Measurements from ENCODE around the gene TMTC2.

The TMTC2 gene
- 1.3 to 16.3 (median 6.2) reads per million in 9 experiments for total RNA-seq

DNA sequence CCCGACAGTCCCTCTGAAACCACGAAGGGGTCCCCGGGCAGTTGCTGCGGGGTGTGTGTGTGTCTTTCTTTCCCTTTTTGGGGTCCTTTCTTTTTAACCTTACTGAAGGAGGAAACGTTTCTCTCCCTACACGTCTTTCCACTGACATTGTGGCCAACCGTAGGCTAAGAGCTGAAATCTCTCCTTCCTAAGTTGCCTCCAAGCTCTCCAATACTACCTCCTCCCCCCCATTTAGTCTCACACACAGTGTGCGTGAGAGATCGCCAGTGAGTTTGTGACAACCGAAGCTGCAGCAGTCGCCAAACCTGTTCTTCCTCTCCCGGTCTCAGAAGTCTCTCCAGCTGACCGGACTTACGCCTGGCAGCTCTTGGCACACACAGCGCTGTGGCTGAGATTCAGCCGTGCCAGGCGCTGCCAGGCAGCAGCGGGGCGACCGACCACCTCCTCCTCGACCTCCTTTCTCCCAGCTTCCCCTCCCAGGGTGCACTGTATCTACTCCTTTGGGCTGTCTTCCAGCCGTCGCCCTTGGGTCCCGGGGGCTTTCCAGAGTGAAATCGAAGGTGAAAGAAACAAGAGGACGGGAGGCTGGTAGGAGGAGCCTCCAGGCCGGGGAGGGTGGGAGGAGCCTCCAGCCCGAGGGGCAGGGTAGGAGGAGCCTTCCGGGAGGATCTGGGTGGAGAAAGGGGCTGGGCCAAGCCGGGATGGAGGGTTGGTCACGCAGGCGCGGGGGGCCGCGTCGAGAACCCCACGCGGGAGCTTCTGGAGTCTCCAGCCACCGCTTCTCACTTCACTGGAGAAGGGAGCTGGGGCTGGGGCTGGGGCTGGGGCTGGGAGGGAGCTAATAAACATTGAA, at the start of gene TMTC2:
TMTC2 (plus strand) TSS at position 739 of the 853 bp plus-strand sequence.
- peaks cover 6 to 13% of the 10 kb centered on the region in 2 donors for H3K27me3 Mint-ChIP-seq
- no peaks in the 10 kb centered on the region for H3K9me3 Mint-ChIP-seq
- H3K27ac Mint-ChIP-seq = peak within 1 kb of the TSS; percentile 96 to 97

DNA sequence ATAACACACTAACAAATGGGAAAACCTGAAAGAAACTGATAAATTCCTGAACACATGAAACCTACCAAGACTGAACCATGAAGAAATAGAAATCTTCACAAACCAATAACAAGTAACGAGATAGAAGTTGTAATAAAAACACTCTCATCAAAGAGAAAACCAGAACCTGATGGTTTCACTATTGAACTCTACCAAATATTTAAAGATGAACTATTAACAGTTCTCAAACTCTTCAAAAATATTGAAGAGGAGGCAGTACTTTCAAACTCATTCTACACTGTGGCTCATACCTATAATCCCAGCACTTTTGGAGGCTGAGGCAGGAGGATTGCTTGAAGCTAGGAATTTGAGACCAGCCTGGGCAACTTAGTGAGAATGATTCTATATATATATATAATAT, 48.4 kb upstream of the TMTC2 start:
- DNase-seq (no peak), ATAC-seq (replicated peaks) (no peak)
- no peaks in the 10 kb centered on the region for H3K4me1 Mint-ChIP-seq (ENCODE audit: low read depth in 2 of 2)
- no peaks in the 10 kb centered on the region for H3K36me3 Mint-ChIP-seq (ENCODE audit: insufficient read depth)
- H3K9me3 Mint-ChIP-seq = peaks cover 0 to 2% of the 10 kb centered on the region in 2 donors
- no peak overlapping the region for H3K4me3 Mint-ChIP-seq
- no peaks in the 10 kb centered on the region for H3K27me3 Mint-ChIP-seq
- H3K27ac Mint-ChIP-seq = no peak overlapping the region

More for the DNA sequence above, at the start of gene TMTC2:
- Mint-ChIP-seq H3K4me3 (peak within 1 kb of the TSS; percentile 96 to 99), H3K36me3 (ENCODE audit: insufficient read depth) (peaks cover 16% of the 10 kb centered on the region), H3K4me1 (ENCODE audit: low read depth in 2 of 2) (peaks cover 19 to 22% of the 10 kb centered on the region in 2 donors)
- DNase-seq (peak; percentile 84 to 86 (median 84)), ATAC-seq (replicated peaks) (peak; percentile 79)

DNA sequence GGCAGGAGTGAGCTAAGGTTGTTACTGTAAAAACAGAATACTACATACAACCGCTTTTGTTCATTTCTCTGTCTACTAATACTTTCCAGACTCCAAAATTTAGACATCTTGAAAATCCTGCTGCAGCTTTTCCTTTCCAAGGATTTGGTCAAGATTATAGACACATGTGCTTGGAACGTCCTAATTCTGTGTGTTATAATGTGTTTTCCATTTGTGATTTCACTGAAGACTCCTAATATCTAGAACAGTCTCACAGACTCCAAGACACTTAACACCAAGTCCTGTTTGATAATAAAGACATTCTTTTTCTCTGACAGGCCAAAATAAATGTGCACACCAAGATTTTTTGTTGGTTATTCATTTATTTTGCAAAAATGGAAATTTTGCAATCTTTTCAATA, 41.8 kb upstream of the TMTC2 start:
- H3K9me3 Mint-ChIP-seq = no peaks in the 10 kb centered on the region
- H3K27me3 Mint-ChIP-seq = no peaks in the 10 kb centered on the region
- ATAC-seq (replicated peaks) (no peak), DNase-seq (no peak)
- no peak overlapping the region for H3K4me3 Mint-ChIP-seq
- peaks cover 0 to 4% of the 10 kb centered on the region in 2 donors for H3K4me1 Mint-ChIP-seq (ENCODE audit: low read depth in 2 of 2)
- H3K27ac Mint-ChIP-seq = no peak overlapping the region
- no peaks in the 10 kb centered on the region for H3K36me3 Mint-ChIP-seq (ENCODE audit: insufficient read depth)

DNA sequence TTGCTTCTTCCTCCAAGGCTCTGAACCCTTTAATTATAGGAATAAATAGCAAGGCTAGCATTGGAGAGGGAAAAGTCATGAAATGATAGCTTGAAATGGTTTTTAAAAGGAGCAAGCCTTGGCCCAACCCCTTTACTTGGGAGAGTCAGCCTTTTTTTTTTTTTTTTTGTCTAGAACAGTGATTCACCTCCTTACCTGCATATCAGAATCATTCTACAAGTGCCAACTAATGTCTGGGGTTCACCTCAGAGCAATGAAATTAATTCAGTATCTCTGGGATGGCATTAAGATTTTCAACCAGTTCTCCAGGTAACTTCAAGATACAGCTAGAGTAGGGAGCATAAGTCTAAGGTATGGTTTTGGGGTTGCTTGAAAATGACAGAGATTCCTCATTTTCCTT, 41.3 kb upstream of the TMTC2 start:
- no peak for ATAC-seq (replicated peaks)
- Mint-ChIP-seq H3K27me3 (no peaks in the 10 kb centered on the region), H3K4me3 (no peak overlapping the region), H3K27ac (no peak overlapping the region), H3K4me1 (ENCODE audit: low read depth in 2 of 2) (peaks cover 1 to 6% of the 10 kb centered on the region in 2 donors), H3K9me3 (no peaks in the 10 kb centered on the region), H3K36me3 (ENCODE audit: insufficient read depth) (no peaks in the 10 kb centered on the region)
- no peak for DNase-seq

DNA sequence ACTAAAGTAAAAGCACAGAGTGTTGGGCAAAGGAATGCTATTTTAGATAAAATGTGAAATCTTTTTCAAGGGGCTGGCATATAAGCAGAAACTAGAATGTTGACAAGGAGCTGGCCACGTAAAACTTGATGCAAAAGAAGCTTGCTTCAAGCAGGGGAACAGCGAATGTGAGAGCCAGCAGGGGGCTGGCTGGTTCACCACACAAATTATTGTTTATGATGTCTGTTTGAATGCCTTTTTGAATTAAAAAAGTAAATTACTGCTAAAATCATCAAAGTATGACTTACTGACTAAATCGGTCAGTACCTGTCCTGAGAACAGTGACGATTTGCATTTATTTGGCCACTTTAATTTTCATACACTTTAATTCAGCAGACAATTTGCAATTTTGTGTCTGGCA, 38.9 kb upstream of the TMTC2 start:
- no peaks in the 10 kb centered on the region for H3K9me3 Mint-ChIP-seq
- ATAC-seq (replicated peaks) (no peak), DNase-seq (no peak)
- H3K4me1 Mint-ChIP-seq (ENCODE audit: low read depth in 2 of 2) = peaks cover 6 to 12% of the 10 kb centered on the region in 2 donors
- H3K27me3 Mint-ChIP-seq = no peaks in the 10 kb centered on the region
- H3K27ac Mint-ChIP-seq = no peak overlapping the region
- no peaks in the 10 kb centered on the region for H3K36me3 Mint-ChIP-seq (ENCODE audit: insufficient read depth)
- H3K4me3 Mint-ChIP-seq = no peak overlapping the region

DNA sequence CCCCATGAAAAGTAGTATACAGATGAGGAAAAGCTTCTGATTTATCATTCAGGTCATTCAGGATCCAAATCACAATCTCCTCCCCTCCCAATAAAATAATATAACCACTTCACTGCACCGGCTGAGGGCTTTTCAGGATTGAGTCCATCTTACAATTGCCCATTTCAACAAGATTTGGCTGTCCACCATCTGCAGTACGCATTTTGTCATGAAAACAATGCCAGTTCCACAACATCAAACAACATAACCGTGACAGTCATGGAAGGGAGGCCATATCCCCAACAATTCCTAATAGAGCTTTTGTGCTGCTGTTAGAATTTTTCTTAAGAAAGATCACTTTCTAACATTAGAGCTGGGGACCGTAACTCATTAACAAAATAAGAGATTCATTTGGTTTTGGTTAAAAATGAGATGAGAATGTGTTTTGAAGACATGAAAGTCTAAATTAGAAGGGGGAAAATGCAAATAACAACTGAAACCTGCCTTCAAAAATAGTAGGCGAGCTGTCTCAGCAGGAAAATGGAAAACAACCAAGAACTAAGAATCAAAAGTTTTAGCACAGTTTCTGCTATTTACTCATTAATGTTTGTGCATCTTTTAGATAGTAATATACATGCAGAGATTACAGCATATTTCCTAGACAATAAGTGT, 38.3 kb upstream of the TMTC2 start:
- DNase-seq (no peak), ATAC-seq (replicated peaks) (no peak)
- peaks cover 6 to 12% of the 10 kb centered on the region in 2 donors for H3K4me1 Mint-ChIP-seq (ENCODE audit: low read depth in 2 of 2)
- no peaks in the 10 kb centered on the region for H3K36me3 Mint-ChIP-seq (ENCODE audit: insufficient read depth)
- no peak overlapping the region for H3K27ac Mint-ChIP-seq
- H3K9me3 Mint-ChIP-seq = no peaks in the 10 kb centered on the region
- H3K27me3 Mint-ChIP-seq = no peaks in the 10 kb centered on the region
- H3K4me3 Mint-ChIP-seq = no peak overlapping the region

DNA sequence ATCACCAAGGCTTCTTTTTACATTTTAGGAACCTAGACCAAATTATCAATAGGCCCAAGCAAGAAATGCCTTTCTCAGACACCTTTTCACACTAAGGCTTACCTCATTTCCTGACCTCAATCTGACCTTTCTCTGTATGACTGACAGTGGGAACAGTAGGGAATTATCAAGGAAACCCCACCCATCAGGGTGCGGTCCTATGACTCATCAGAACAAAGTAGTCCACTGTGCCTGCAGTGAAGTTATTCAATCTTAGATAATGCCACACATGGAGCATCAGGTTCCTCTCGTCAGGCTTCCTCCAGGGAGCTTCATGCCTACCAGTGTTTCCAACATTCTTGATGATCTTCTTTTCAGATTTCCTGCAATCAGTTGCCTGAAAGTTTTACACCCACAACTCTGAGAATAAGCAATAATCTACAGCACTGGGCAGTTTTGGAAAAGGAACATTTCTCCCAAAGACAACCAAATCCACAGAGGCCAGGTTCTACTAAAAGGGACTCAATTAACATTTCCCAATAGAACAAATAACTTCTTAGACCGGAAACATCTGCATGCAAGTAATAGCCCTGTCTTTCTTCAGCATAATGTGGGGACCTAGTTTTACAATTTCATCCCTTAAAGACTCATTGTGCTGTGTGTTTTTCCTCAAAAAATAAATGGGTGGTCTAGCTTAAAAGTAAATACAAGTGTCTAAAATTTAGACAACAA, 35.9 kb upstream of the TMTC2 start:
- Mint-ChIP-seq H3K27ac (no peak overlapping the region), H3K9me3 (no peaks in the 10 kb centered on the region), H3K4me1 (ENCODE audit: low read depth in 2 of 2) (peaks cover 6 to 12% of the 10 kb centered on the region in 2 donors), H3K4me3 (no peak overlapping the region), H3K36me3 (ENCODE audit: insufficient read depth) (no peaks in the 10 kb centered on the region), H3K27me3 (no peaks in the 10 kb centered on the region)
- DNase-seq (no peak), ATAC-seq (replicated peaks) (peak; percentile 82)

DNA sequence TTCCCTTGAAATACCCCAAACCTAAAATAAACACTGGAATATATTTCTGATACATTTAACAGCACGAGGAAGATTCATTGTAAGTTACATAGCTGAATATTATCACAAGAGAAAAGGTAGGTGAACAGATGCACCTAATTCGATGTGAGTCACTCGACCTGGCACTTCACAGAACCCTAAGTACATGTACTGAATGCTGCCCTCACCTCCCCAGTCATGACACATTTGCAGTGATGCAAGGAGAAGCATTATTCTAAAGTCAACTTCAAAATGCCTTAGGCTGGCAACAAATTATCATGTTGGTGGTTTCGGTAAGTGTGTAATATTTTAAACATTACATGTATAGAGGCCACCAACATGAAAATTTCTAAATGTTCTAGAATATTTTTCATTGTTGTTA, 35.2 kb upstream of the TMTC2 start:
- no peaks in the 10 kb centered on the region for H3K9me3 Mint-ChIP-seq
- H3K4me3 Mint-ChIP-seq = no peak overlapping the region
- no peak overlapping the region for H3K27ac Mint-ChIP-seq
- no peaks in the 10 kb centered on the region for H3K36me3 Mint-ChIP-seq (ENCODE audit: insufficient read depth)
- no peaks in the 10 kb centered on the region for H3K27me3 Mint-ChIP-seq
- ATAC-seq (replicated peaks) (no peak), DNase-seq (no peak)
- H3K4me1 Mint-ChIP-seq (ENCODE audit: low read depth in 2 of 2) = peaks cover 6 to 12% of the 10 kb centered on the region in 2 donors

DNA sequence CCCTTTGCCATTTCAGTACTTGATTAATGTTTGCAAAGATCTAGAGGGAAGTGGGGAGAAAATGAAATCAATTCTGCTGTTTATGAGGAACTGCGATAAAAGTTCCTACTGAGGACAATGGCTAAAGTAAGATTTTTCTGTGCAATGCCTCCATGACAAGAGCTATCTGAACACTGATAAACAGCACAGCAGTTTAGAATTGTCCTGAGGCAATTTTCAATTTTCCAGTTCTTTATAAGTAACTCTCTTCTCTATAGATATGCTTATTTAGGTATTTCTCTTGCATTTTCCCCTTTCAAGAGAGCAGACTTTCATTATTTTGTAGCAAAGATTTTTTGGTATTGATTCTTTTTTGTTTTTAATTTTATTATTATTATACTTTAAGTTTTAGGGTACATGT, 34.6 kb upstream of the TMTC2 start:
- Mint-ChIP-seq H3K27ac (no peak overlapping the region), H3K9me3 (no peaks in the 10 kb centered on the region), H3K4me1 (ENCODE audit: low read depth in 2 of 2) (peaks cover 6 to 12% of the 10 kb centered on the region in 2 donors), H3K27me3 (no peaks in the 10 kb centered on the region), H3K36me3 (ENCODE audit: insufficient read depth) (no peaks in the 10 kb centered on the region), H3K4me3 (no peak overlapping the region)
- ATAC-seq (replicated peaks) = no peak
- no peak for DNase-seq

DNA sequence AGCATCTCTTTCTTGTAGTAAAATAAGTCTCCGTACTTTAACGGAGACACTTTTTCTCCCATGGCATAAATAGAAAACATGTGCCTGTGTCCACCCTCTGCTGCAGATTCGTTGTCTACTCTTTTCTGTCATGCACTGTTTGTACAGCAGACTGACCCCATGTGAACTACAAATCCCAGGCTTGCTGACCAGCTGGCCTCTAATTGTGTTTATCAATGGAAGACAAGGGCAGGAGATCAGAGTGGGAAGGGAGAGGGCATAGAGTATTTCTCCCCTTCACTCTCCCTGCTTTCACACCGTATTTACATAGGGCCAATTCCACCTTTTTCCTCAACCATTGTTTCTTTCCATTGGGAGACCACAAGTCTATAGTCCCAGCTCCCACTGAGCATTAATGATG, 31.0 kb upstream of the TMTC2 start:
- ATAC-seq (replicated peaks) (no peak), DNase-seq (no peak)
- H3K36me3 Mint-ChIP-seq (ENCODE audit: insufficient read depth) = no peaks in the 10 kb centered on the region
- no peak overlapping the region for H3K4me3 Mint-ChIP-seq
- H3K27ac Mint-ChIP-seq = no peak overlapping the region
- H3K27me3 Mint-ChIP-seq = no peaks in the 10 kb centered on the region
- H3K9me3 Mint-ChIP-seq = no peaks in the 10 kb centered on the region
- peaks cover 2 to 3% of the 10 kb centered on the region in 2 donors for H3K4me1 Mint-ChIP-seq (ENCODE audit: low read depth in 2 of 2)

DNA sequence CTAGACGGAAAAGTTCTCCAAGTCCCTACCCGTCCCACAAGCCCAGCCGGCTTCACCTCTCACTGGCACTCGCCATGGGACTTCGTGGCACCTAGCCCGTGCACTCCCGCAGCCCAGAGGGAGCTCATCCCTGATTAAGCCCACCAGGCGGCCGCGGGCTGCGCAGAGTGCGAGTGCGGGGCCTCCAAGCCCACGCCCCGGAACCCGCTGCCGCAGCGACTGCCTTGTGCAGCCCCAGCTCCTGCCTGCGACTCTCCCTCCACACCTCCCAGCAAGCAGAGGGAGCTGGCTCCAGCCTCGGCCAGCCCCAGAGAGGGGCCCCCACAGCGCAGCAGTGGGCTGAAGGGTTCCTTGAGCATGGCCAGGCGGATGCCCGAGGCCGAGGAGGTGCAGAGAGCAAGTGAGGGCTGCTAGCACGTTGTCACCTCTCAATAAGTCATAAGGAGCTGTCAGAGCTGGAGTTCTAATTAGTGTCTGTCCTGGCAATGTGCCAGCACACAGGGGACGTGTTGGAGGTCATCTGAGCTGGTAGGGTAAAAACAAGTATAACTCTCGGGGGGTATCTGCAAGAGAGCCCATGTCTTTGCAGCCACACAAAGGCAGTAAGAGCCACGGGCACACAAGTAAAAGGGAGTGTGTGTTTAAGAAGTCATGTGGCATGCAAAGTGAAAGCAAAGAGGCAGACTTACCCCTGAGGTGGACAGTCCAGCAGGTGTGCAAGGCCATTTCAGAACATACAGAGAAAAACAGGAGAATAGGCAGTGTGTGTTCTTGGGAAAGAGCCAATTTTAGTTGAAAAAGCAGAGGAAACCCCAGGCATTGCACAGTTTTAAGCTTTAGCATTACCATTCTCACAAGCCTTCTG, 27.1 kb upstream of the TMTC2 start:
- Mint-ChIP-seq H3K4me1 (ENCODE audit: low read depth in 2 of 2) (no peaks in the 10 kb centered on the region), H3K36me3 (ENCODE audit: insufficient read depth) (peaks cover 4% of the 10 kb centered on the region)

DNA sequence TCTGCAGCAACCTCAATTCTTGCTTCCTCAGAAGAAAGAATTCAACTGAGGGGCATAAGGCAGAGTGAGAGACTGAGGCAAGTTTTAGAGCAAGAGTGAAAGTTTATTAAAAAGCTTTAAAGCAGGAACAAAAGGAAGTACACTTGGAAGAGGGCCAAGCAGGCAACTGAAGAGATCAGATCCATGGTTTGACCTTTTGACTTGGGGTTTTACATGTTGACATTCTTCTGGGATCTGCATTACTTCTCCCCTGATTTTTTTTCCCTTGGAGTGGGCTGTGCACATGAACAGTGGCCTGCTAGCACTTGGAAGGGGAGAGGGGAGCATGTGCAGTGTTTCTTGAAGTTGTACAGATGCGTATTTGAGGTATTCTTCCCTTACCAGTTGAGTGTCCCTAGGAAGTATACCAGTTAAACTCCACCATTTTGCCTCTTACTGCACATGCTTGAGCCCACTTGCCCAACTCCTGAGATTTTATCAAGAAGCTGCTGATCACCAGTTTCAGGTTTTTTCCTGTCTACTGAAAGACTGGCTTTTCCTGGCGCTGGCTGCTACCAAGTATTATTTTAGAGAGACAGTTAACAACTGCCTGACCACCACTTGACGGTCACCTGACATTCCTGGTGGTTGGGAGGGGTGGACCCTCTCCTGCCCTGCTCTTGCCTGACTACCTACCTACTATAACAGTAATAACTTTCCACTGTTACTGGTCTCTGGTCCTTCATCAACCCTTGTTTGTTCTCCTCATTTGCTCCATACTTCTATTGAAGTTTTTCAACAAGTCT, 26.0 kb upstream of the TMTC2 start:
- Mint-ChIP-seq H3K27me3 (no peaks in the 10 kb centered on the region), H3K4me1 (ENCODE audit: low read depth in 2 of 2) (no peaks in the 10 kb centered on the region), H3K9me3 (no peaks in the 10 kb centered on the region), H3K27ac (no peak overlapping the region), H3K36me3 (ENCODE audit: insufficient read depth) (peaks cover 4% of the 10 kb centered on the region), H3K4me3 (no peak overlapping the region)
- DNase-seq (no peak), ATAC-seq (replicated peaks) (no peak)

More for the DNA sequence above, 27.1 kb upstream of the TMTC2 start:
- H3K4me3 Mint-ChIP-seq = no peak overlapping the region
- ATAC-seq (replicated peaks) (no peak), DNase-seq (no peak)
- H3K9me3 Mint-ChIP-seq = no peaks in the 10 kb centered on the region
- no peak overlapping the region for H3K27ac Mint-ChIP-seq
- no peaks in the 10 kb centered on the region for H3K27me3 Mint-ChIP-seq

Measured in effector memory CD8-positive, alpha-beta T cell (primary cell).